ENCODE data around the gene FAM118A.
"Not testable (repeated sequence)": the region's sequence is repeated elsewhere in the genome, so short reads cannot be mapped to it uniquely, and the experiment has no call there.

FAM118A gene

GRCh38 chr22:45319324-45319685, 9.6 kb downstream of the FAM118A start:
- TF ChIP-seq ZFX (IDR thresholded peaks at IDR 0.05; ENCODE audit: borderline replicate concordance): no peak
- no peak for TF ChIP-seq CTCF (IDR thresholded peaks at IDR 0.05)
- H3K27ac ChIP-seq: no peak overlapping the region

- TF ChIP-seq CTCF (IDR thresholded peaks at IDR 0.05) (no peak), ZFX (IDR thresholded peaks at IDR 0.05; ENCODE audit: borderline replicate concordance) (no peak)
- H3K27ac ChIP-seq: no peak overlapping the region
These were observed 10.7 kb downstream of the FAM118A start for GRCh38 chr22:45320357-45320976.

- TF ChIP-seq ZFX (IDR thresholded peaks at IDR 0.05; ENCODE audit: borderline replicate concordance) (no peak), CTCF (IDR thresholded peaks at IDR 0.05) (no peak)
- no peak overlapping the region for H3K27ac ChIP-seq
These were observed 12.1 kb downstream of the FAM118A start for GRCh38 chr22:45321827-45322226.

GRCh38 chr22:45322873-45323525, 13.3 kb downstream of the FAM118A start:
- no peak for TF ChIP-seq CTCF (IDR thresholded peaks at IDR 0.05)
- no peak for TF ChIP-seq ZFX (IDR thresholded peaks at IDR 0.05; ENCODE audit: borderline replicate concordance)
- no peak overlapping the region for H3K27ac ChIP-seq

- TF ChIP-seq ZFX (IDR thresholded peaks at IDR 0.05; ENCODE audit: borderline replicate concordance) (no peak), CTCF (IDR thresholded peaks at IDR 0.05) (no peak)
- no peak overlapping the region for H3K27ac ChIP-seq
These were observed 14.0 kb downstream of the FAM118A start for GRCh38 chr22:45323695-45324094.

- no peak for TF ChIP-seq CTCF (IDR thresholded peaks at IDR 0.05)
- TF ChIP-seq ZFX (IDR thresholded peaks at IDR 0.05; ENCODE audit: borderline replicate concordance): no peak
- no peak overlapping the region for H3K27ac ChIP-seq
These were observed 14.6 kb downstream of the FAM118A start for GRCh38 chr22:45324311-45324711.

- H3K27ac ChIP-seq: not testable (repeated sequence)
These were observed 18.5 kb downstream of the FAM118A start for GRCh38 chr22:45328261-45328660.
